ENCODE results near the gene FDPS.

DNA sequence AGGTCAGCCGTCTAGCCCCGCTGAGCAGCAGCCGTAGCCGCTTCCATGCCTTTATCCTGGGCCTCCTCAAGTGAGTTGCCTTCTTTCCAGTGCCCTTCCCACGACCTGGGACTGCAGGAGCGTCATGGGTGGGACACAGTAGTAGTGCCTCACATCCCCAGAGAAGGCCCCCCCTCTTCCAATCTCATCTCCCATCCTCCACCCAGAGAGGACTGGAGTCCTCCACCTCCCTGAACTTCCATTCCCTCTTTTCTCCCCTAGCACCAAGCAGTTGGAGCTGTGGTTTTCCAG lies 16.9 kb downstream of the FDPS start:
- TF ChIP-seq ZBTB33 (IDR thresholded peaks at IDR 0.05): no peak
- TF ChIP-seq YY1 (IDR thresholded peaks at IDR 0.05): no peak
- TF ChIP-seq, protein P1, sequence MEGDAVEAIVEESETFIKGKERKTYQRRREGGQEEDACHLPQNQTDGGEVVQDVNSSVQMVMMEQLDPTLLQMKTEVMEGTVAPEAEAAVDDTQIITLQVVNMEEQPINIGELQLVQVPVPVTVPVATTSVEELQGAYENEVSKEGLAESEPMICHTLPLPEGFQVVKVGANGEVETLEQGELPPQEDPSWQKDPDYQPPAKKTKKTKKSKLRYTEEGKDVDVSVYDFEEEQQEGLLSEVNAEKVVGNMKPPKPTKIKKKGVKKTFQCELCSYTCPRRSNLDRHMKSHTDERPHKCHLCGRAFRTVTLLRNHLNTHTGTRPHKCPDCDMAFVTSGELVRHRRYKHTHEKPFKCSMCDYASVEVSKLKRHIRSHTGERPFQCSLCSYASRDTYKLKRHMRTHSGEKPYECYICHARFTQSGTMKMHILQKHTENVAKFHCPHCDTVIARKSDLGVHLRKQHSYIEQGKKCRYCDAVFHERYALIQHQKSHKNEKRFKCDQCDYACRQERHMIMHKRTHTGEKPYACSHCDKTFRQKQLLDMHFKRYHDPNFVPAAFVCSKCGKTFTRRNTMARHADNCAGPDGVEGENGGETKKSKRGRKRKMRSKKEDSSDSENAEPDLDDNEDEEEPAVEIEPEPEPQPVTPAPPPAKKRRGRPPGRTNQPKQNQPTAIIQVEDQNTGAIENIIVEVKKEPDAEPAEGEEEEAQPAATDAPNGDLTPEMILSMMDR (IDR thresholded peaks at IDR 0.05; ENCODE audit: low read depth, low read length, missing input control): no peak
- TF ChIP-seq, protein P2, sequence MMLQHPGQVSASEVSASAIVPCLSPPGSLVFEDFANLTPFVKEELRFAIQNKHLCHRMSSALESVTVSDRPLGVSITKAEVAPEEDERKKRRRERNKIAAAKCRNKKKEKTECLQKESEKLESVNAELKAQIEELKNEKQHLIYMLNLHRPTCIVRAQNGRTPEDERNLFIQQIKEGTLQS (IDR thresholded peaks at IDR 0.05): no peak
- no peak for TF ChIP-seq TAF1 (conservative IDR thresholded peaks at IDR 0.05)
